ENCODE measurements around the gene MITF. TPM values are rescaled to one million over a fixed set of nuclear protein-coding genes. Genes with fewer than 3 reads are reported as not detected.

Gene MITF
- total RNA-seq, 1 donor from 2014 or later, result 5.8 TPM

- no peak overlapping the region for H3K27ac Mint-ChIP-seq (ENCODE audit: unreplicated experiment)
- H3K36me3 Mint-ChIP-seq (ENCODE audit: unreplicated experiment), result no peaks in the 10 kb centered on the region
- peaks cover 12% of the 10 kb centered on the region for H3K4me1 Mint-ChIP-seq (ENCODE audit: unreplicated experiment)
- no peaks in the 10 kb centered on the region for H3K27me3 Mint-ChIP-seq (ENCODE audit: unreplicated experiment)
- TF ChIP-seq, protein P1, sequence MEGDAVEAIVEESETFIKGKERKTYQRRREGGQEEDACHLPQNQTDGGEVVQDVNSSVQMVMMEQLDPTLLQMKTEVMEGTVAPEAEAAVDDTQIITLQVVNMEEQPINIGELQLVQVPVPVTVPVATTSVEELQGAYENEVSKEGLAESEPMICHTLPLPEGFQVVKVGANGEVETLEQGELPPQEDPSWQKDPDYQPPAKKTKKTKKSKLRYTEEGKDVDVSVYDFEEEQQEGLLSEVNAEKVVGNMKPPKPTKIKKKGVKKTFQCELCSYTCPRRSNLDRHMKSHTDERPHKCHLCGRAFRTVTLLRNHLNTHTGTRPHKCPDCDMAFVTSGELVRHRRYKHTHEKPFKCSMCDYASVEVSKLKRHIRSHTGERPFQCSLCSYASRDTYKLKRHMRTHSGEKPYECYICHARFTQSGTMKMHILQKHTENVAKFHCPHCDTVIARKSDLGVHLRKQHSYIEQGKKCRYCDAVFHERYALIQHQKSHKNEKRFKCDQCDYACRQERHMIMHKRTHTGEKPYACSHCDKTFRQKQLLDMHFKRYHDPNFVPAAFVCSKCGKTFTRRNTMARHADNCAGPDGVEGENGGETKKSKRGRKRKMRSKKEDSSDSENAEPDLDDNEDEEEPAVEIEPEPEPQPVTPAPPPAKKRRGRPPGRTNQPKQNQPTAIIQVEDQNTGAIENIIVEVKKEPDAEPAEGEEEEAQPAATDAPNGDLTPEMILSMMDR (IDR thresholded peaks at IDR 0.05), result no peak
- H3K4me3 Mint-ChIP-seq (ENCODE audit: unreplicated experiment), result no peak overlapping the region
- H3K9me3 Mint-ChIP-seq (ENCODE audit: unreplicated experiment), result no peaks in the 10 kb centered on the region
- no peak for DNase-seq (ENCODE audit: extremely low spot score, unreplicated experiment)
Measured at GRCh38 chr3:69848113-69848512, 108.8 kb downstream of the MITF start.

DNA sequence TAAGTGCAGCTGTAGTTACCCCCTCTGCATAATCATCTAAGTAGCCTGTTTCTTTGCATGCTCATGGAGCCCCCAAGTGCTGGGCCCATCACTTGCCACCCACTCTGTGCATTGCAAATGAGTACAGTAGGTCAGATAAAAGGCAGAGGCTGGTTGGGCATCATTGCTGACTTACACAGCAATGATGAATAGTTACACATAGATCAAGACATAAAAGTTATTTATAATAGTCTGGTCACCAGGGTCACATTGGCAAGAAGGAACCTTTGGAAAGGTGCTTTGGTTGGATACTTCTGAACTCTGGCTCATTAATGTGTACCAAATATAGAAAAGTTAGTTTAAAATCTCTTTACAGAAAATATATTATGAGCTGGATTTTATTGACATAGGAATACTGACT is 111.6 kb downstream of the MITF start:
- Mint-ChIP-seq H3K4me3 (ENCODE audit: unreplicated experiment) (no peak overlapping the region), H3K27me3 (ENCODE audit: unreplicated experiment) (no peaks in the 10 kb centered on the region), H3K36me3 (ENCODE audit: unreplicated experiment) (no peaks in the 10 kb centered on the region)

GRCh38 chr3:69853027-69853426 is 113.8 kb downstream of the MITF start:
- no peak overlapping the region for H3K27ac Mint-ChIP-seq (ENCODE audit: unreplicated experiment)
- H3K9me3 Mint-ChIP-seq (ENCODE audit: unreplicated experiment), result no peaks in the 10 kb centered on the region
- peaks cover 4% of the 10 kb centered on the region for H3K4me1 Mint-ChIP-seq (ENCODE audit: unreplicated experiment)
- TF ChIP-seq, protein P1 (IDR thresholded peaks at IDR 0.05), result no peak
- no peaks in the 10 kb centered on the region for H3K27me3 Mint-ChIP-seq (ENCODE audit: unreplicated experiment)
- DNase-seq (ENCODE audit: extremely low spot score, unreplicated experiment), result no peak
- H3K4me3 Mint-ChIP-seq (ENCODE audit: unreplicated experiment), result no peak overlapping the region
- H3K36me3 Mint-ChIP-seq (ENCODE audit: unreplicated experiment), result no peaks in the 10 kb centered on the region

More for the DNA sequence above, 111.6 kb downstream of the MITF start:
- TF ChIP-seq, protein P1 (IDR thresholded peaks at IDR 0.05), result no peak
- Mint-ChIP-seq H3K4me1 (ENCODE audit: unreplicated experiment) (peaks cover 4% of the 10 kb centered on the region), H3K27ac (ENCODE audit: unreplicated experiment) (no peak overlapping the region), H3K9me3 (ENCODE audit: unreplicated experiment) (no peaks in the 10 kb centered on the region)
- DNase-seq (ENCODE audit: extremely low spot score, unreplicated experiment), result no peak

GRCh38 chr3:69855436-69856162 is 116.3 kb downstream of the MITF start:
- DNase-seq (ENCODE audit: extremely low spot score, unreplicated experiment), result no peak
- TF ChIP-seq, protein P1 (IDR thresholded peaks at IDR 0.05), result peak; percentile 65
- H3K27me3 Mint-ChIP-seq (ENCODE audit: unreplicated experiment), result no peaks in the 10 kb centered on the region
- H3K4me1 Mint-ChIP-seq (ENCODE audit: unreplicated experiment), result peaks cover 9% of the 10 kb centered on the region
- H3K27ac Mint-ChIP-seq (ENCODE audit: unreplicated experiment), result no peak overlapping the region
- no peaks in the 10 kb centered on the region for H3K36me3 Mint-ChIP-seq (ENCODE audit: unreplicated experiment)
- no peaks in the 10 kb centered on the region for H3K9me3 Mint-ChIP-seq (ENCODE audit: unreplicated experiment)
- H3K4me3 Mint-ChIP-seq (ENCODE audit: unreplicated experiment), result no peak overlapping the region

GRCh38 chr3:69856965-69857705 is 117.9 kb downstream of the MITF start:
- H3K4me3 Mint-ChIP-seq (ENCODE audit: unreplicated experiment), result no peak overlapping the region
- no peak overlapping the region for H3K27ac Mint-ChIP-seq (ENCODE audit: unreplicated experiment)

More at GRCh38 chr3:69856965-69857705, 117.9 kb downstream of the MITF start:
- Mint-ChIP-seq H3K36me3 (ENCODE audit: unreplicated experiment) (no peaks in the 10 kb centered on the region), H3K4me1 (ENCODE audit: unreplicated experiment) (peaks cover 6% of the 10 kb centered on the region), H3K27me3 (ENCODE audit: unreplicated experiment) (no peaks in the 10 kb centered on the region), H3K9me3 (ENCODE audit: unreplicated experiment) (no peaks in the 10 kb centered on the region)
- TF ChIP-seq, protein P1 (IDR thresholded peaks at IDR 0.05), result no peak
- no peak for DNase-seq (ENCODE audit: extremely low spot score, unreplicated experiment)

All from osteocyte (in vitro differentiated cells).